Activated naive CD8-positive, alpha-beta T cell treated with anti-CD3 and anti-CD28 coated beads for 36 hours (primary cell): ENCODE data around the gene CTNNA3. TPM values are rescaled to one million over a fixed set of nuclear protein-coding genes. Genes with fewer than 3 reads are reported as not detected.

Experiments
- DNase-seq: peaks from one replicate; pipeline ENCODE4 v3.0.0; 2021
- H3K27ac Mint-ChIP-seq: one replicate; pipeline ENCODE4 v1.8.0; 2022; ENCODE audit warnings: mild to moderate bottlenecking, moderate library complexity, mixed read lengths
- H3K27me3 Mint-ChIP-seq: one replicate; pipeline ENCODE4 v1.8.0; 2022; ENCODE audit warnings: mild to moderate bottlenecking, mixed read lengths
- H3K36me3 Mint-ChIP-seq: one replicate; pipeline ENCODE4 v1.8.0; 2021; ENCODE audit warnings: mild to moderate bottlenecking, mixed read lengths
- H3K4me1 Mint-ChIP-seq: one replicate; pipeline ENCODE4 v1.8.0; 2021; ENCODE audit warnings: mixed read lengths
- H3K4me3 Mint-ChIP-seq: one replicate; pipeline ENCODE4 v1.8.0; 2022; ENCODE audit warnings: mild to moderate bottlenecking, moderate library complexity, mixed read lengths
- H3K9me3 Mint-ChIP-seq: one replicate; pipeline ENCODE4 v1.8.0; 2022; ENCODE audit warnings: mixed read lengths
- total RNA-seq, 2 experiments: library from RNA; stranded (reverse); gene quantifications; one replicate each; pipeline ENCODE4 v1.2.3, GENCODE V29; 2021

CTNNA3 gene
- total RNA-seq, 2 experiments from 2014 or later = not detected

GRCh38 chr10:67173787-67174186 lies 522.2 kb downstream of the CTNNA3 start:
- no peak overlapping the region for H3K27ac Mint-ChIP-seq
- peaks cover 1% of the 10 kb centered on the region for H3K9me3 Mint-ChIP-seq
- no peaks in the 10 kb centered on the region for H3K27me3 Mint-ChIP-seq
- H3K36me3 Mint-ChIP-seq = no peaks in the 10 kb centered on the region
- H3K4me3 Mint-ChIP-seq = no peak overlapping the region
- no peak for DNase-seq
- no peaks in the 10 kb centered on the region for H3K4me1 Mint-ChIP-seq

- Mint-ChIP-seq H3K4me3 (no peak overlapping the region), H3K27me3 (no peaks in the 10 kb centered on the region), H3K4me1 (no peaks in the 10 kb centered on the region), H3K9me3 (peaks cover 6% of the 10 kb centered on the region), H3K36me3 (no peaks in the 10 kb centered on the region), H3K27ac (no peak overlapping the region)
- DNase-seq = no peak
Measured at GRCh38 chr10:67171970-67172369, 524.0 kb downstream of the CTNNA3 start.

GRCh38 chr10:67156239-67156638 lies 539.8 kb downstream of the CTNNA3 start:
- Mint-ChIP-seq H3K36me3 (no peaks in the 10 kb centered on the region), H3K27me3 (no peaks in the 10 kb centered on the region), H3K4me1 (no peaks in the 10 kb centered on the region), H3K27ac (no peak overlapping the region), H3K9me3 (peaks cover 9% of the 10 kb centered on the region), H3K4me3 (no peak overlapping the region)
- DNase-seq = no peak

GRCh38 chr10:67151471-67151870 lies 544.5 kb downstream of the CTNNA3 start:
- Mint-ChIP-seq H3K9me3 (no peaks in the 10 kb centered on the region), H3K36me3 (no peaks in the 10 kb centered on the region), H3K4me1 (no peaks in the 10 kb centered on the region), H3K27ac (no peak overlapping the region), H3K4me3 (no peak overlapping the region), H3K27me3 (no peaks in the 10 kb centered on the region)
- DNase-seq = no peak

- Mint-ChIP-seq H3K27ac (no peak overlapping the region), H3K36me3 (no peaks in the 10 kb centered on the region), H3K27me3 (no peaks in the 10 kb centered on the region), H3K4me1 (no peaks in the 10 kb centered on the region), H3K4me3 (no peak overlapping the region), H3K9me3 (no peaks in the 10 kb centered on the region)
- DNase-seq = no peak
Measured at GRCh38 chr10:67144530-67144929, 551.5 kb downstream of the CTNNA3 start.

- no peak for DNase-seq
- Mint-ChIP-seq H3K9me3 (no peaks in the 10 kb centered on the region), H3K4me1 (no peaks in the 10 kb centered on the region)
Measured at GRCh38 chr10:67141300-67141699, 554.7 kb downstream of the CTNNA3 start.

GRCh38 chr10:67140641-67141040 lies 555.4 kb downstream of the CTNNA3 start:
- H3K4me1 Mint-ChIP-seq = no peaks in the 10 kb centered on the region
- DNase-seq = no peak
- no peak overlapping the region for H3K4me3 Mint-ChIP-seq
- no peaks in the 10 kb centered on the region for H3K27me3 Mint-ChIP-seq
- no peaks in the 10 kb centered on the region for H3K9me3 Mint-ChIP-seq
- no peak overlapping the region for H3K27ac Mint-ChIP-seq
- H3K36me3 Mint-ChIP-seq = no peaks in the 10 kb centered on the region

More at GRCh38 chr10:67141300-67141699, 554.7 kb downstream of the CTNNA3 start:
- Mint-ChIP-seq H3K36me3 (no peaks in the 10 kb centered on the region), H3K27me3 (no peaks in the 10 kb centered on the region), H3K27ac (no peak overlapping the region), H3K4me3 (no peak overlapping the region)

GRCh38 chr10:67127441-67127840 lies 568.6 kb downstream of the CTNNA3 start:
- Mint-ChIP-seq H3K27me3 (no peaks in the 10 kb centered on the region), H3K27ac (no peak overlapping the region)
- no peak for DNase-seq

GRCh38 chr10:67119651-67120050 lies 576.3 kb downstream of the CTNNA3 start:
- no peaks in the 10 kb centered on the region for H3K9me3 Mint-ChIP-seq
- H3K4me1 Mint-ChIP-seq = no peaks in the 10 kb centered on the region
- no peaks in the 10 kb centered on the region for H3K36me3 Mint-ChIP-seq
- DNase-seq = no peak
- H3K27ac Mint-ChIP-seq = no peak overlapping the region
- no peaks in the 10 kb centered on the region for H3K27me3 Mint-ChIP-seq
- H3K4me3 Mint-ChIP-seq = no peak overlapping the region

More at GRCh38 chr10:67127441-67127840, 568.6 kb downstream of the CTNNA3 start:
- Mint-ChIP-seq H3K36me3 (no peaks in the 10 kb centered on the region), H3K4me1 (no peaks in the 10 kb centered on the region), H3K4me3 (no peak overlapping the region), H3K9me3 (no peaks in the 10 kb centered on the region)

GRCh38 chr10:67115972-67116371 lies 580.0 kb downstream of the CTNNA3 start:
- no peaks in the 10 kb centered on the region for H3K36me3 Mint-ChIP-seq
- H3K9me3 Mint-ChIP-seq = no peaks in the 10 kb centered on the region
- no peaks in the 10 kb centered on the region for H3K4me1 Mint-ChIP-seq
- no peaks in the 10 kb centered on the region for H3K27me3 Mint-ChIP-seq
- no peak overlapping the region for H3K4me3 Mint-ChIP-seq
- DNase-seq = no peak
- H3K27ac Mint-ChIP-seq = no peak overlapping the region

- no peak overlapping the region for H3K27ac Mint-ChIP-seq
- H3K27me3 Mint-ChIP-seq = no peaks in the 10 kb centered on the region
- H3K4me1 Mint-ChIP-seq = no peaks in the 10 kb centered on the region
- no peaks in the 10 kb centered on the region for H3K36me3 Mint-ChIP-seq
- H3K9me3 Mint-ChIP-seq = no peaks in the 10 kb centered on the region
- H3K4me3 Mint-ChIP-seq = no peak overlapping the region
- DNase-seq = no peak
Measured at GRCh38 chr10:67114945-67115344, 581.0 kb downstream of the CTNNA3 start.

GRCh38 chr10:67112765-67113164 lies 583.2 kb downstream of the CTNNA3 start:
- Mint-ChIP-seq H3K27ac (no peak overlapping the region), H3K9me3 (no peaks in the 10 kb centered on the region), H3K27me3 (no peaks in the 10 kb centered on the region), H3K4me1 (no peaks in the 10 kb centered on the region), H3K36me3 (no peaks in the 10 kb centered on the region), H3K4me3 (no peak overlapping the region)
- DNase-seq = no peak

- Mint-ChIP-seq H3K36me3 (no peaks in the 10 kb centered on the region), H3K27me3 (no peaks in the 10 kb centered on the region), H3K27ac (no peak overlapping the region), H3K4me3 (no peak overlapping the region), H3K4me1 (no peaks in the 10 kb centered on the region), H3K9me3 (no peaks in the 10 kb centered on the region)
- no peak for DNase-seq
Measured at GRCh38 chr10:67110286-67110685, 585.7 kb downstream of the CTNNA3 start.

GRCh38 chr10:67107670-67108069 lies 588.3 kb downstream of the CTNNA3 start:
- no peaks in the 10 kb centered on the region for H3K4me1 Mint-ChIP-seq
- no peaks in the 10 kb centered on the region for H3K36me3 Mint-ChIP-seq
- no peaks in the 10 kb centered on the region for H3K9me3 Mint-ChIP-seq
- H3K27ac Mint-ChIP-seq = no peak overlapping the region
- H3K27me3 Mint-ChIP-seq = no peaks in the 10 kb centered on the region
- no peak overlapping the region for H3K4me3 Mint-ChIP-seq
- no peak for DNase-seq

- Mint-ChIP-seq H3K9me3 (no peaks in the 10 kb centered on the region), H3K36me3 (no peaks in the 10 kb centered on the region), H3K27ac (no peak overlapping the region), H3K27me3 (no peaks in the 10 kb centered on the region), H3K4me3 (no peak overlapping the region), H3K4me1 (no peaks in the 10 kb centered on the region)
- DNase-seq = no peak
Measured at GRCh38 chr10:67100951-67101350, 595.0 kb downstream of the CTNNA3 start.

GRCh38 chr10:67098461-67098860 lies 597.5 kb downstream of the CTNNA3 start:
- no peak overlapping the region for H3K27ac Mint-ChIP-seq
- H3K36me3 Mint-ChIP-seq = no peaks in the 10 kb centered on the region
- no peaks in the 10 kb centered on the region for H3K9me3 Mint-ChIP-seq
- no peak overlapping the region for H3K4me3 Mint-ChIP-seq
- H3K4me1 Mint-ChIP-seq = no peaks in the 10 kb centered on the region
- DNase-seq = no peak
- H3K27me3 Mint-ChIP-seq = no peaks in the 10 kb centered on the region

- no peaks in the 10 kb centered on the region for H3K36me3 Mint-ChIP-seq
- H3K4me3 Mint-ChIP-seq = no peak overlapping the region
- H3K4me1 Mint-ChIP-seq = no peaks in the 10 kb centered on the region
- no peaks in the 10 kb centered on the region for H3K27me3 Mint-ChIP-seq
- no peak for DNase-seq
- no peaks in the 10 kb centered on the region for H3K9me3 Mint-ChIP-seq
- no peak overlapping the region for H3K27ac Mint-ChIP-seq
Measured at GRCh38 chr10:67095531-67095930, 600.5 kb downstream of the CTNNA3 start.
